Stimulated activated CD4-positive, alpha-beta T cell treated with anti-CD3 and anti-CD28 coated beads, Interleukin-15, amount 100 ng/mL, for 1 hour (primary cell): ENCODE data around the gene CRIP3.
"Not testable (repeated sequence)": the region's sequence is repeated elsewhere in the genome, so short reads cannot be mapped to it uniquely, and the experiment has no call there.

Source experiments
- DNase-seq, 2 donors: peaks; one replicate each; pipeline ENCODE4 v3.0.0-alpha.2; 2020; ENCODE audit warnings: low read depth in 1 of 2, low spot score in 1 of 2

Gene CRIP3

GRCh38 chr6:43308101-43308989, at the start of gene CRIP3:
TSS of gene CRIP3 (minus strand) at chr6:43308826. CDS start at chr6:43308792, 34 bp downstream.
- DNase-seq: peak; percentile 17 to 21

DNA sequence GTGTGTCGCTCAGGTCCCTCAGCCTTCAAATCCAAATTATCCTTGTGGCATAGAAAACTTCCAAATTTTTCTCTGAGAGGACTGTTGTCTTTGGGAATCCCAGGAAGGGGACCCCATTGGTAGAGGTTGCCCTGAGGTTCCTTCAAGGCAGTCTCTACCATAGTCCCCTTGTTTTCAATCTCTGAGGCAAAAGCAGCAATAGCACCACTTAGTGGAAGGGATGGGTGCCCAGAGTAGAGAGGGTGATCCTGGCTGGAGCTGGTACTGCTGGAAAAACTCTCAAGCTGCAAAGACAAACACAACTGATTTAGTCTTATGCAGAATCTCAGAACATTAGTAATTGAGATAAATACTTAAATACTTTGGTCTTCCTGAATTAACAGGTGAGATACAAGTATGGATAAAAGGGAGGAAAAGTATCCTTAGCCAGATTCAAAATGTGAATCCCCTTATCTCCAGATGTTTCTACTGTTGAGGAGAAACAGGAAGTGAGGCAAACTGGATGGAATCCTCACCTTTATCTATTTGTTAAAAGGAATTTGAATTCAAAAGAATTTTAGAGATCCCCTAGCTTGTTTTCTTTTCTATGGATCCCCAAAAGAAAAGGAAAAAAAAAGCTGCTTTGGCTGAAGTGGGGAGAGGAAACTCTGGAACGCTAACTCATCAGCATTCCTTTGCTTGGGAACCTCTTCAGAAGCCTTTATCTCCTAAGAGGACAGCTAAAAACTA, 47.4 kb upstream of the CRIP3 start:
- no peak for DNase-seq

DNA sequence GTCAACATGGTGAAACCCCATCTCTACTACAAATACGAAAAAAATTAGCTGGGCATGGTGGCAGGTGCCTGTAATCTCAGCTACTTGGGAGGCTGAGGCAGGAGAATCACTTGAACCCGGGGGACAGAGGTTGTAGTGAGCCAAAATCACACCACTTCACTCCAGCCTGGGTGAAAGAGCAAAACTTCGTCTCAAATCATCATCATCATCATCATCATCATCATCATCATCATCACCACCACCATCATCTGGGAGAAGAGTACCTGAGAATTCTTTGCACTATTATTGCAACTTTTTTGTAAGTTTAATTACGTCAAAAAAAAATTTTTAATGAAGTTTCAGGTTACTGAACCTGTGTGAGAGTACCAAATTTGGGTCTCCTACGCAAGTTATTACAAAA, 43.3 kb upstream of the CRIP3 start:
- DNase-seq: not testable (repeated sequence)

- no peak for DNase-seq
Observed at GRCh38 chr6:43347444-43347843, 38.8 kb upstream of the CRIP3 start.

- DNase-seq: no peak
Observed at GRCh38 chr6:43347021-43347420, 38.4 kb upstream of the CRIP3 start.

- DNase-seq: not testable (repeated sequence)
Observed at GRCh38 chr6:43346243-43346642, 37.6 kb upstream of the CRIP3 start.

DNA sequence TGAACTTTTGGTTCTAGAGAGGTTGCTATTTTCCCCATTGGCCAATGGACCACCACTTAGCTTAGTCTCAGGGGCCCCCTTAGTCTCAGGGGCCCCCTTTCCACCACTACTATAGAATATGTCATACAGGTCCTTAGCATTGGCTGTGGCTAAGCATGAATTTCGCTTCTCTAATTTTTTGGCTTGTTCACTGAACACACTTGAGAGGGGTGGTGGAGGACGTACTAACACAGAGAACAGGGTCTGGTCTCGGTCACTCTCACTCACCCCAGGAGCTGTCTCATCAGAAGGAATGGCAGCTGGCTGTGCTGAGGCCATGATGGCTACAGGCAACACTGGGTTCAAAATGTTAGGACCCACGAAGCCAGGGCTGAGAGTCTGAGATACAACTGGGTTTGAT, 30.5 kb upstream of the CRIP3 start:
- DNase-seq: no peak

DNA sequence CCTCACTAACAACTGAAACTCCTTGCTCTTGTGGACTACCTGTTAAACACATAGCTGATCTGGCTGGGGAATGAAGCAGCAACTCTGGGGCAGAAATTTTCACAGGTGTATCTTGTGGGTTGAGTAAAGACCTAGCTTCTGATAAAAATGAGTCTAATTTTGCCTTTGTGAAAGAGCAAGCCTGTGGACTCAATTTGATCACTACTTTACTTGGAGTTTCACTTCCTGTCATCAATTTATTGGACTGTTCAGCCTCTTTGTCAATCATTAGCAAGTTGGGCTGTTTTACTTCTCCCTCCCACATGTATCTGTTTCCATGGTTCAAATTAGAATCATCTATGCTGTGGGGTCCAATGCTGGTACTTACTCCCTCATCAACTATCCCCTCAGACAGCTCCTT, 29.6 kb upstream of the CRIP3 start:
- DNase-seq: no peak

DNA sequence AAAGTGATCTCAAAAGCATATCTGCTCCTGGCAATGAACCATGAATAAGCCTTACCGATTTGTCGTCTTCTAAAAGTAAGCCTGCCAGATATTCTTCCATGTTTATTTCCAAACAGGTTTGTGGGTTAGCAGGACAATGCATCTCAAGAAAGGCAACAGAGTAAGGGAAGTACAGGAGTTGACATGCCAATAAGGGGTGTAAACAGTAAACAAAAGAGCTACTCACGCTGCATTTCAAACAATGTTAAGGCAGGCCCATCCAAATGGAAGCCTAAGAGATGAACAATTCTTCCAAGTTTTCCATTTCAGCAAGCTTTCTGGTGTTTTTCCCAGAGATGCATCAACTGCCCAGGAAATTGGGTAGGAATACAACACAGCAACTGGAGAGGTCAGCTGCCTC, 27.8 kb upstream of the CRIP3 start:
- no peak for DNase-seq

DNA sequence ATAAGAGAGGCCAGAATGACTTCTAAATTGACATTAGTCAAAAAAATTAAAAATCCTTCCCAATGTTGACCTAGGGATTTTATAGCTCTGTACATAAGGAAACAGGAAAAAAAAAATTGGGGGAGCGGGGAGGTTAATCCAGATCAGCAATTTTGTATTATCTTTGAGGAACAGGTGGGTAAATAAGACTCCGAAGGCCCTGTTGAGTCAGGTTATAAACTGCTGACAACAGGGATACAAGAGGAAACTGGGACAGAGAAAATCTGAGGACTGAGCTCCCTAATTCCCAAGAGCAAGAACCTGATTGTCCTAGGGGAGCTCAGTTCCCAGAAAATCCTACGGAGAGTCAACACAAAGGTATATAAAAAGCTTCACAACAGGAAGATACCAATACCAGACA, 26.8 kb upstream of the CRIP3 start:
- no peak for DNase-seq

DNA sequence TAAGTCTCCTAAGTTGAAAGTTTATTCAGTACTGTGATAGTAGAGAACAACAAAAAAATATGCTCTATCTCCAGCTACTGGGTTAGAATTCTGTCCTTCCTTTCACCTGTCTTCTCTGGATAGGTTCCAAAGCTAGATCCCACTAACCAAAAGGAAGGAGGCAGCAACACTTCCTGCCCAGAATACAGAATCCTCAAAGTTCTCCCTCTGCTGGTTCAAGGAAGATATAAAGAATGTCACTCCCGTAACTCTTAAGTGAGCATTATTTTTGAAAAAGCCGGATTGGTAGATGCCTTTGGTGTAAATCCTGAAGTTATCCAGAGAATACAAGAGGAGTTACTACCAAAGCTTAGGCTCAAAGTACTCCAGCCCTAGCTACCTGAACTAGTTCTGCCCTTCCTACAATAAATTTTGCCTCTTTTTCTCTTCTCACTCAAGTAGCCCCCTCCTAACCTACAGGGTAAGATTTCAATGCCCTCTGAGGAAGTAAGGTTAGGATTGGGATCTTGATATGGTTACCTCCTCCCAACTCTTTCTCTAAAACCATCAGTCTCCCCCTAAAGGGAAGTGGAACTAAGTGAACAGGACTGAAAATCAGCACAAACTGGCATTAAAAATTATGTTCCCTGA, 26.0 kb upstream of the CRIP3 start:
- DNase-seq: no peak

- DNase-seq: no peak
Observed at GRCh38 chr6:43331891-43332290, 23.3 kb upstream of the CRIP3 start.

- no peak for DNase-seq
Observed at GRCh38 chr6:43331470-43331869, 22.8 kb upstream of the CRIP3 start.

- DNase-seq: no peak
Observed at GRCh38 chr6:43328528-43328927, 19.9 kb upstream of the CRIP3 start.

DNA sequence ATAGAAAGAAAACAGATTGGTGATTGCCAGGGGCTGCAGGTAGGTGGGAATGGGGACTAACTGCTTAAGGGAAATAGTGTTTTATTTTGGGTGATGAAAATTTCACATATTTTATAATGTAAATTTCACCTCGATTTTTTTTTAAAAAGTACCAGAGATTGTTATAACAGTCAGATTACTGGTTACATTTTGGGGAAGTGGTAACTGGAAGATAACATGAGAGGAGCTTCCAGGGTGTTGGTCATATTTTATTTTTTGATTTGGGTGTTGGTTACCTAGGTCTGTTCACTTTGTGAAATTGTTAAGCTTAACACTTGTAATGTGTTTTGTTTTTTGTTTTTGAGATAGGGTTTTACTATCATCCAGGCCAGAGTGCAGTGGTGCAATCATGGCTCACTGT, 17.2 kb upstream of the CRIP3 start:
- no peak for DNase-seq

DNA sequence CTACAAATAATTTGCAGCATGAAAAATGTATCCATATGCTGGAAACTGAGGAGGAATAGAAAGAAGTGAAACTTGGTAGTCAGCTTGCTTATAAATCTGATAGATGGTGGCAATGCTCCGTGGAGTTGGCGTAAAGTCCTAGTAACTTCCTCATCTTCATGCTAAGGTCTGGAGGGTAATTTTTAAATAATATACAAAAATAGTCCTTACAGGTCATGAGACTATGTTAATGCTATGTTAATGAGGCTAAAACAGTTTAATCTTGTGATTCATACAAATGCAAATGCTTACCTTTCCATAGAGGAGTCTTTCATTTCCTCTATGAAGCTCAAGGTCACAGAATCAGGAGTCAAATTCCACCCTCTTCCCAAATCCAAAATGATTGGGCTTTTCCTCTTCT, 9.4 kb upstream of the CRIP3 start:
- no peak for DNase-seq

- DNase-seq: no peak
Observed at GRCh38 chr6:43313813-43314212, 5.2 kb upstream of the CRIP3 start.

DNA sequence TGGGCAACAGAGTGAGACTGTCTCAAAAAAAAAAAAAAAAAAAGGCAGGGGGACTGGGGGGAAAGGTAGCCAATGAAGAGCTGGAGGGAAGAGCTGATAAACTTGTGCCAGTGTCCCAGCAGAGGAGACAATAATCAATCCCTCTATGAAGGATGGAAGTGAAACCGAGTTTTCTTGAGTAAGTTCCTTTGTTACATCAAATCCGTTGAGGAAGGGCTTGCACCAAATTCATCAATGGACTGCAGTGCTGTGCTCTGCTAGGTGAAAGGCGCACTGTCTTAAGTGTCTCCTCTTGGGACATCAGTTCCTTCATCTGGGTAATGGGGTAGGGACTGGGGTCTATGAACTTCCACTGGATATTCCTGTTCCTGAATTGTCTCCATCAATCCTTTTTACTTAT, 3.0 kb upstream of the CRIP3 start:
- DNase-seq: no peak

GRCh38 chr6:43310624-43311023, 2.0 kb upstream of the CRIP3 start:
- no peak for DNase-seq

GRCh38 chr6:43310134-43310533, 1.5 kb upstream of the CRIP3 start:
- no peak for DNase-seq

DNA sequence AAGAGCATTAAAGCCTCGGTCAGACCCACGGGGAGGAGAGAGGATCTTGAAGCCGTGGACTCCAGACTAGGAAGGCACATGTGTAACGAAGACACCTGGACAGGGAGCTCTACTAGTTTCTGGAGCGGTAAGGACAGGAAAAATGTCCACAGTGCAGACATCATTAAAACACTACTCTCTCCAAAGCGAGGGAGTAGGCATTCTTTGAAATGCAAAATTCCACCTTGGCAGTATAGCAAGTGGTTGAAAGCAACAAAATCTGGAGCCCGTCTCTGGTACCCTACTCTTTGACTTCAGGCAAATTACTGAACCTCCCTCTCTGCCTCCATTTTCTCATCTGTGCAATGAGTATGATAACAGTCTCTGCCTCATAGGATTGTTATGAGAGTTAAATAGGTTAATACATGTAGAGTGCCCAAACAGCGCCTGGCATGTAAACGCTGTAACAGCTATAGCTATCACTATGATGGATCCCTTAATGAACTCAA, 408 bp upstream of the CRIP3 start:
- DNase-seq: no peak
